Neutrophil (primary cell): ENCODE results near the gene CAPN5.

Experiments
- H3K27ac ChIP-seq: fragments of 200-600 bp; sonication (generic); 2 replicates; pipeline ENCODE4 v1.5.1; 2016; ENCODE audit warnings: mild to moderate bottlenecking, moderate library complexity
- H3K27me3 ChIP-seq: fragments of 200-600 bp; sonication (generic); 2 replicates; pipeline ENCODE4 v1.6.0; 2016; ENCODE audit warnings: mild to moderate bottlenecking
- H3K36me3 ChIP-seq: fragments of 200-600 bp; sonication (generic); 2 replicates; pipeline ENCODE4 v1.5.1; 2017
- H3K4me1 ChIP-seq, 2 experiments: fragments of 200-600 bp in 1 of 2; sonication (generic) in 1 of 2; 1 replicate in 1 of 2; 2 replicates in 1 of 2; pipeline versions ENCODE4 v1.5.1 to v1.6.1; 2013 to 2016; ENCODE audit warnings: low read depth in 1 of 2, low read length in 1 of 2, mild to moderate bottlenecking in 1 of 2, moderate library complexity in 1 of 2; ENCODE audit not compliant: control insufficient read depth in 1 of 2, insufficient read depth in 1 of 2
- H3K4me3 ChIP-seq, 2 experiments: fragments of 200-600 bp in 1 of 2; sonication (generic) in 1 of 2; 1 replicate in 1 of 2; 2 replicates in 1 of 2; pipeline ENCODE4 v1.5.1; 2013 to 2016; ENCODE audit warnings: low read depth in 1 of 2, low read length in 1 of 2, mild to moderate bottlenecking in 1 of 2, moderate library complexity in 1 of 2
- H3K9me3 ChIP-seq: fragments of 200-600 bp; sonication (generic); 2 replicates; pipeline ENCODE4 v1.5.1; 2016
- CTCF ChIP-seq: fragments of 200-600 bp; sonication (generic); IDR thresholded peaks from 2 replicates; pipeline ENCODE4 v1.5.1; 2016; ENCODE audit warnings: antibody characterized with exemption

The CAPN5 gene

GRCh38 chr11:77035580-77035979 is 31.2 kb upstream of the CAPN5 start:
- no peak for TF ChIP-seq CTCF
- peaks cover 30 to 33% of the 10 kb centered on the region in 2 experiments for H3K4me1 ChIP-seq
- peaks cover 52% of the 10 kb centered on the region for H3K27me3 ChIP-seq
- no peaks in the 10 kb centered on the region for H3K9me3 ChIP-seq
- no peaks in the 10 kb centered on the region for H3K36me3 ChIP-seq
- no peak overlapping the region for H3K27ac ChIP-seq
- H3K4me3 ChIP-seq: no peak overlapping the region

- no peak for TF ChIP-seq CTCF
- H3K27ac ChIP-seq: no peak overlapping the region
- H3K9me3 ChIP-seq: no peaks in the 10 kb centered on the region
- no peak overlapping the region for H3K4me3 ChIP-seq
- peaks cover 30 to 33% of the 10 kb centered on the region in 2 experiments for H3K4me1 ChIP-seq
- H3K36me3 ChIP-seq: no peaks in the 10 kb centered on the region
- peaks cover 52% of the 10 kb centered on the region for H3K27me3 ChIP-seq
These were observed 30.4 kb upstream of the CAPN5 start for GRCh38 chr11:77036398-77036797.

- no peak overlapping the region for H3K4me3 ChIP-seq
- no peak for TF ChIP-seq CTCF
- H3K27me3 ChIP-seq: peaks cover 54% of the 10 kb centered on the region
- no peaks in the 10 kb centered on the region for H3K36me3 ChIP-seq
- H3K9me3 ChIP-seq: no peaks in the 10 kb centered on the region
- H3K4me1 ChIP-seq: peaks cover 30 to 33% of the 10 kb centered on the region in 2 experiments
- no peak overlapping the region for H3K27ac ChIP-seq
These were observed 29.7 kb upstream of the CAPN5 start for GRCh38 chr11:77037057-77037456.

GRCh38 chr11:77038029-77038824 is 28.5 kb upstream of the CAPN5 start:
- H3K4me3 ChIP-seq: no peak overlapping the region
- TF ChIP-seq CTCF: no peak
- peaks cover 66% of the 10 kb centered on the region for H3K27me3 ChIP-seq
- H3K27ac ChIP-seq: no peak overlapping the region
- no peaks in the 10 kb centered on the region for H3K36me3 ChIP-seq
- peaks cover 30 to 33% of the 10 kb centered on the region in 2 experiments for H3K4me1 ChIP-seq
- no peaks in the 10 kb centered on the region for H3K9me3 ChIP-seq

GRCh38 chr11:77038825-77039326 is 27.9 kb upstream of the CAPN5 start:
- H3K27me3 ChIP-seq: peaks cover 69% of the 10 kb centered on the region
- no peaks in the 10 kb centered on the region for H3K36me3 ChIP-seq
- peaks cover 30 to 32% of the 10 kb centered on the region in 2 experiments for H3K4me1 ChIP-seq
- no peaks in the 10 kb centered on the region for H3K9me3 ChIP-seq
- no peak overlapping the region for H3K4me3 ChIP-seq
- TF ChIP-seq CTCF: no peak
- no peak overlapping the region for H3K27ac ChIP-seq
